DOHH2 (cell line): ENCODE data around the gene LRIG3.
"Not testable (repeated sequence)": the region's sequence is repeated elsewhere in the genome, so short reads cannot be mapped to it uniquely, and the experiment has no call there.

Experiments
- EZH2phosphoT487 ChIP-seq: fragments of 200-600 bp; sonication (generic); IDR thresholded peaks from 2 replicates; pipeline ENCODE4 v1.6.1; 2017; ENCODE audit warnings: borderline replicate concordance, mild to moderate bottlenecking, antibody characterized with exemption, low read length, moderate library complexity, mixed read lengths
- TF ChIP-seq, protein P1 (sequence below): fragments of 200-600 bp; sonication (generic); IDR thresholded peaks from one replicate; pipeline ENCODE4 v1.5.1; 2014; ENCODE audit warnings: antibody characterized with exemption, mild to moderate bottlenecking, low read depth, low read length; ENCODE audit not compliant: poor library complexity, severe bottlenecking

DNA sequence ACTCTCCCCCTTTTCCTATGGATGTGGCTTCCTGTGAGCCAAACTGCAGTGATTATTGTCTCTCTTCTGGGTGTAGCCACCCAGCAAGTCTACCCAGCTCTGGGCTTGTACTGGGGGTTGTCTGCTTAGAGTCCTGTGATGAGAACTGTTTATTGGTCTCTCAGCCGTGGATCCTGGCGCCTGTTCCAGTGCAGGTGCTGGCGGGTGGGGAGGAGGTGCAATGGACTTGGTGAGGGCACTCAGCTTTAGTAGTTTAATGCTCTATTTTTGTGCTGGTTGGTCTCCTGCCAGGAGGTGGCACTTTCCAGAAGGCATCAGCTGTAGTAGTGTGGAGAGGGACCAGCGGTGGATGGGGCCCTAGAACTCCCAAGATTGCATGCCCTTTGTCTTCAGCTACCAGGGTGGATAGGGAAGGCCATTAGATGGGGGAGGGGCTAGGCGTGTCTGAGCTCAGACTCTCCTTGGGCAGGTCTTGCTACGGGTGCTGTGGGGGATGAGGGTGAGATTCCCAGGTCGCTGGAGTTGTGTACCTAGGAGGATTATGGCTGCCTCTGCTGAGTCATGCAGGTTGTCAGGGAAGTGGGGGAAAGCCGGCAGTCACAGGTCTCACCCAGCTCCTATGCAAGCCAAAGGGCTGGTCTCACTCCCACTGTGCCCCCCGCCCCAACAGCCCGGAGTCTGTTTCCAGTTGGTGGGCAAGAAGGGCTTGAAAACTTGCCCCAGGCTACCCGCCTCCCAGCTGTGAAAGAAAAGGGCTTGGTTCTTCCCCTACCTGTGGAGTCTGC is 29.8 kb upstream of the LRIG3 start:
- TF ChIP-seq, protein P1, sequence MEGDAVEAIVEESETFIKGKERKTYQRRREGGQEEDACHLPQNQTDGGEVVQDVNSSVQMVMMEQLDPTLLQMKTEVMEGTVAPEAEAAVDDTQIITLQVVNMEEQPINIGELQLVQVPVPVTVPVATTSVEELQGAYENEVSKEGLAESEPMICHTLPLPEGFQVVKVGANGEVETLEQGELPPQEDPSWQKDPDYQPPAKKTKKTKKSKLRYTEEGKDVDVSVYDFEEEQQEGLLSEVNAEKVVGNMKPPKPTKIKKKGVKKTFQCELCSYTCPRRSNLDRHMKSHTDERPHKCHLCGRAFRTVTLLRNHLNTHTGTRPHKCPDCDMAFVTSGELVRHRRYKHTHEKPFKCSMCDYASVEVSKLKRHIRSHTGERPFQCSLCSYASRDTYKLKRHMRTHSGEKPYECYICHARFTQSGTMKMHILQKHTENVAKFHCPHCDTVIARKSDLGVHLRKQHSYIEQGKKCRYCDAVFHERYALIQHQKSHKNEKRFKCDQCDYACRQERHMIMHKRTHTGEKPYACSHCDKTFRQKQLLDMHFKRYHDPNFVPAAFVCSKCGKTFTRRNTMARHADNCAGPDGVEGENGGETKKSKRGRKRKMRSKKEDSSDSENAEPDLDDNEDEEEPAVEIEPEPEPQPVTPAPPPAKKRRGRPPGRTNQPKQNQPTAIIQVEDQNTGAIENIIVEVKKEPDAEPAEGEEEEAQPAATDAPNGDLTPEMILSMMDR = not testable (repeated sequence)
- TF ChIP-seq EZH2phosphoT487 = not testable (repeated sequence)
